ENCODE data around the gene CYBB. TPM values are rescaled to one million over a fixed set of nuclear protein-coding genes. Genes with fewer than 3 reads are reported as not detected.
"Not testable (repeated sequence)": the region's sequence is repeated elsewhere in the genome, so short reads cannot be mapped to it uniquely, and the experiment has no call there.

The CYBB gene
- total and polyA plus RNA-seq, 3 donors from 2014 or later, result 1.3 to 15.7 (median 4.2) TPM

GRCh38 chrX:37765507-37765906 is 14.4 kb upstream of the CYBB start:
- H3K4me3 ChIP-seq, result no peak overlapping the region
- H3K4me1 ChIP-seq, result no peaks in the 10 kb centered on the region
- no peaks in the 10 kb centered on the region for H3K36me3 ChIP-seq (ENCODE audit: low read depth, missing control alignments)
- no peak overlapping the region for H3K27ac ChIP-seq
- TF ChIP-seq POLR2A (IDR thresholded peaks at IDR 0.05), result no peak
- TF ChIP-seq CTCF (IDR thresholded peaks at IDR 0.05), result no peak
- DNase-seq, result no peak
- no peaks in the 10 kb centered on the region for H3K27me3 ChIP-seq
- intact Hi-C loops (cut with DNase I; ENCODE audit: low total_unique reads), result no loop called here
- no peaks in the 10 kb centered on the region for H3K9me3 ChIP-seq

GRCh38 chrX:37767430-37767829 is 12.4 kb upstream of the CYBB start:
- H3K27me3 ChIP-seq, result no peaks in the 10 kb centered on the region
- H3K4me1 ChIP-seq, result no peaks in the 10 kb centered on the region
- 30 to 45% methylated on average over 1 of the region's 1 CpG for WGBS, 2 donors
- intact Hi-C loops (cut with DNase I; ENCODE audit: low total_unique reads), result no loop called here
- no peak overlapping the region for H3K4me3 ChIP-seq
- no peak for DNase-seq
- H3K27ac ChIP-seq, result no peak overlapping the region
- no peaks in the 10 kb centered on the region for H3K9me3 ChIP-seq
- TF ChIP-seq POLR2A (IDR thresholded peaks at IDR 0.05) (no peak), CTCF (IDR thresholded peaks at IDR 0.05) (no peak)
- no peaks in the 10 kb centered on the region for H3K36me3 ChIP-seq (ENCODE audit: low read depth, missing control alignments)

GRCh38 chrX:37768866-37769265 is 11.0 kb upstream of the CYBB start:
- H3K36me3 ChIP-seq (ENCODE audit: low read depth, missing control alignments); intact Hi-C loops (cut with DNase I; ENCODE audit: low total_unique reads); H3K27me3 ChIP-seq; DNase-seq; H3K27ac ChIP-seq; H3K9me3 ChIP-seq; H3K4me1 ChIP-seq; H3K4me3 ChIP-seq: not testable (repeated sequence)
- WGBS, 2 donors, result 96 to 98% methylated on average over 5 to 9 of the region's 9 CpGs

GRCh38 chrX:37776283-37776986 is 3.4 kb upstream of the CYBB start:
- DNase-seq, result no peak
- no peaks in the 10 kb centered on the region for H3K36me3 ChIP-seq (ENCODE audit: low read depth, missing control alignments)
- no peaks in the 10 kb centered on the region for H3K9me3 ChIP-seq
- H3K4me3 ChIP-seq, result no peak overlapping the region
- intact Hi-C loops (cut with DNase I; ENCODE audit: low total_unique reads), result no loop called here
- H3K27me3 ChIP-seq, result no peaks in the 10 kb centered on the region
- H3K4me1 ChIP-seq, result no peaks in the 10 kb centered on the region
- TF ChIP-seq CTCF (IDR thresholded peaks at IDR 0.05) (no peak), POLR2A (IDR thresholded peaks at IDR 0.05) (no peak)
- no peak overlapping the region for H3K27ac ChIP-seq

GRCh38 chrX:37776987-37777325 is 2.9 kb upstream of the CYBB start:
- DNase-seq, result no peak
- WGBS, 2 donors, result 76 to 88% methylated on average over 2 of the region's 2 CpGs
- H3K9me3 ChIP-seq, result no peaks in the 10 kb centered on the region
- no peaks in the 10 kb centered on the region for H3K4me1 ChIP-seq
- intact Hi-C loops (cut with DNase I; ENCODE audit: low total_unique reads), result no loop called here
- H3K4me3 ChIP-seq, result no peak overlapping the region
- TF ChIP-seq POLR2A (IDR thresholded peaks at IDR 0.05), result no peak
- no peak for TF ChIP-seq CTCF (IDR thresholded peaks at IDR 0.05)
- no peaks in the 10 kb centered on the region for H3K27me3 ChIP-seq
- no peak overlapping the region for H3K27ac ChIP-seq
- H3K36me3 ChIP-seq (ENCODE audit: low read depth, missing control alignments), result no peaks in the 10 kb centered on the region

Measured in testis (tissue), 3 donors.